Anterior cingulate cortex (tissue), 58 donors: ENCODE measurements around the gene ISYNA1.

Experiments
- DNase-seq, 58 donors: peaks; one replicate each; lab custom pipeline; 2025; lab: John Stamatoyannopoulos, UW

The ISYNA1 gene

DNA sequence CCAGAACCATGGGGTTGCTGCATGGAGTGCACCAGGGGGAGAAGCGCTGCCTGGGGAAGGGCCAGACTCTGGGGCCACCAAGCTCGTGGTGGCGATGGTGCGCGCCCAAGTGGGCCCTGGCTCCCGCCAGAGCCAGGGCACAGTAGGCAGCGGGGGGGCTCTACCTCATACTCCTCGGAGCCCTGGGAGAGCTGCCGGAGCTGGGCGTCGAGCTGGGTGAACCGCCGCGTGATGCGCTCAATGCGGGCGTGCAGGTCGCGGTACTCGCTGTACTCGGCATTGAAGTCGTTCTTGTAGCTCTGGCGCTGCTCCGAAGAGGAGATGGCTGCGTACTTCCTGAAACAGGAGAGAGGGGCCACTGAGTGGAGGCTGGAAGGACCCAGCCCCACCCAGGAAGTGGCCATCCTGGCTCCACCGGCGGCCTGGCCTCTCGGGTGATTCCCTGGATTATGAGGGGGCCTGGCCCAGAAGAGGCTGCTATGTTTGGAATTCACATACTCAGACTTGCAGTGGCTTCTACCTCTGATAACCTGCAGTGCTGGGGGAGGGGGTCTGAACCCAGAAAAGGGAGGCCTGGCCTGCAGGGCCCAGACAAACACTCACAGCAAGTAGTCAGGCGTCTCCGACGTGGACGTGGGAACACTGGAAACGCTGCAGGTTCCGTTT is 8.3 kb upstream of the ISYNA1 start:
- no peak for DNase-seq

DNA sequence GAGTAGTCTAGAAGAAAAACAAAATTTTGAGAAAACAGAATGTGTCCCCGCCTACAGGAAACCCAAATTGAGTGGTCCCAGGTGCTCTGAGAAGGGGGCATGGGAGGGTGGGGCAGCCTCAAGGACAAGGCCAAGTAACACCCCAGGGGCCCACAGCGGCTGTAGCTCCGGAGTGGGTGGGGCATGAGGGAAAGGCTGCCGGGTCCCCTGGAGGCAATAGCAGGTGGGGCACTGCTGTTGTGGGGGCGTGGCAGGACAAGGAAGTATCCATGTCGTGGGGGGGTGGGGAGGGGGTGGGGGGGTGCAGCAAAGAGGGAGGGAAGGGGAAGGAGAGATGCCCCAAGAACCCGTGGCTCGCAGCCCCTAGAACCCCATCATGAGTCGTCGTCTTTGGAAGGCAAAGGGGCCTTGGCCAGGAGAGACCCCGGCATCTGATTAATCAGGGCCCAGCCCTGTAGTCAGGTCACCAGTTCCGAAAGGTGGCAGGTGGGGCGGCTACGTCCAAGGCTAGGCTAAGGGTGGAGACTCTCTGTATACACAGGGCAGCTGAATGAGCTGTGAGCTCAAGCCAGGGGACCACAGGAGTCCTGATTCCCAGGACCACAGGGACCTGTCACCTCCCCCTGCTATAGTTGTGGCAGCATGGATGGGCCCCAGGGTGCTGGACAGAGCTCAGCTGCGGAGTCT is 7.5 kb upstream of the ISYNA1 start:
- no peak for DNase-seq

DNA sequence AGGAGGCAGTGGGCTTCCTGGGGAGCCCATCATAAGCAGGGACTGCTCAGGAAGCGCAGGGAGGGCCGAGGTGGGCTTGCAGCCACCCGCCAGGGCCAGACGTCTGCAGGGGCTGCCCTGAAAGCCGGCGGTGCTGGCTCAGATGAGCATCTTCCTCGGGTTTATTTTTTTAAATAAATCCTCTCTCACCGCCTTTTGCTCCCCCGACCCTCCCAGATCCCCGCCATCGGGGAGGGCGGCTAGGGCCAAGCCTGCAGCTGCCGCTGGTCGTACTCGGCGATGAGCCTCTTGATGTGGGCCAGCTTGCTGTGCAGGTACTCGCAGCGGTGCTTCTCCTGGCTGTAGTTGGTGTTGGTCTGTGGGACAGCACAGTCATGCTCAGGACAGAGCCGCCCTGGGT is 6.6 kb upstream of the ISYNA1 start:
- DNase-seq = no peak

DNA sequence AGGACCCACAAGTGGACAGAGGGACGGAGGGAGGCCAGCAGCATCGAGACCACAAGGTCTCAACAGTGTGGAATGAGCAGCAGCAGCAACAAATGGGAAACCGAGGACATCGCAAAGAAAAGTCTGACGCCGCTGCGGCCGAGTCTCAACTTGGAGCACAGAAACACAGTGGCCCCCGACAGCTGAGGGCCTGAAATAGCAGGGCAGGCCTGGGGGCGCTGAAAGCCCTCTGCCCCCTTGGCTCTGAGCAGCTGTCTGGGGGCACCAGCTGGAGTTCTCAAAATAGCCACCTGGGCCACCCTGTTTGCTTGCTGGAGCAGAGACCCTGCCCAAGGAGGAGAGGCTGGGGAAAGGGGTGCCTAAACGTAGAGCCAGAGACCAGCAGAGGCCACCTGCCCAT is 5.9 kb upstream of the ISYNA1 start:
- no peak for DNase-seq

DNA sequence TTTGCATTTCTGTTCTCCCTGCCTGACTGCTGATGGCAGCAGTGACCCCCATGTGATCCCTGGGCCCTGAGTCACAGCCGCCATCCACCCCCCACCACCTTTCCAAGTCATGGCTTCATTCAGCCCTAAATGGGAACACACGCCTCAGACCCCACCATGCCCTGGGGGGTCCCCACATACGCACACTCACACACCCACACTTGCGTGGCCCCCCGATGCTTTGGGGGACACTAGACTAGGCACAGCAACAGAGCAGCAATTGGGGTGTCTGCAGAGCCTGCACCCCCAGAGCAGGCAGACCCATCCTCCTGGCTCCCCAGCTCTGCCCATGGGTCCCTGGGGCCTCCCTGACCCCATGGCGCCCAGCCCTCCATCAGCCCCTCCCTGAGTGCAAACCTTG is 5.5 kb upstream of the ISYNA1 start:
- no peak for DNase-seq

DNA sequence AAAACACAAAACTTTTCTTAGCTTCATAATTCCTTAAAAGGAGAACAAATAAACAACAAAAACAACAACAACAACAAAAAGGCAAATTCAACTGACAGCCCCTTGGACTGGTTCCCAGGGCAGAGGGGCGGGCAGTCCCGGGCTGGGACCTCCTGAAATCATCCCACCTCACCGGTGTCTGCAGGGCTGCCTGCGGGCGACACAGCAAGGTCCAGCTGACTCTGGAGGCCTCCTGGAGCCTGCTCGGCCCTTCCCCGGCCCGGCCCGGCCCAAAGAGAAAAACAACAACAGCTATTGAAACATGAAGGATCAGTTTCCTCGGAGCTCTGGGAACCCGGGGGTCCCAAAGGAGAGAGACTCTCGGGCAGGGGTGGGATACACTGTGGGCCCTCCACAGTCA is 5.0 kb upstream of the ISYNA1 start:
- no peak for DNase-seq

DNA sequence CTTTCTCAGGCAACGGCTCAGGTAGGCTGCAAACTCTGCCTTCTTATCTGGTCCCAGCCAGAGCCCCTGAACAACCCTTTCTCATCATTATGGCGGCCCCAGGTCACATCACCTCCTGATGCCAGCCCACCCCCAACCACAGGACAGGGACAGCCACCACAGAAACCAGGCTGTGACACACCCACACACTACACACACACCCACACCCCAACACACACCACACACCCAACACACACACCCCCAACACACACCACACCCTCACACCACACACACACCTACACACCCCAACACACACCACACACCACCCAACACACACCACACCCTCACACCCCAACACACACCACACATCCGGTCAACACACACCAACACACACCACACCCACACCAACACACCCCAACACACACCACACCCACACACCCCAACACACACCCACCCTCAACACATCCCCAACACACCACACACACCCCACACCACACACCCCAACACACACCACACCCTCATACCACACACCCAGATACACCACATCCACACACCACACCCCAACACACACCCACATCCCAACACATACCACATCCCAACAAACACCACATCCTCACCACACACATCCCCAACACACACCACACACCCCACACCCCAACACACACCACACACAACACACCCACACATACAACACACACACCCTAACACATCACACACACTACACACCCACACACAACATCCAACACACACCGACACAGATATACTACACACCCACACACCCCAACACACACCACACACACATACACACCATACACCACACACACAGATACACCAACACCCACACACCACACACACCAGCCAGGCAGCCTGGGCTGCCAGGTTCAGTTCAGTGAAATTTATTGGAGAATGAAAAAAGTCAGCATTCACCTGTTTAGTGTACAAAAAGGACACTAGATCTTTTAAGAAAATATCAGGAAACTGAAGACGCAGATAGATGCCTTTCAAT is 4.2 kb upstream of the ISYNA1 start:
- DNase-seq = peak in 1 of 58 donors; percentile 38

DNA sequence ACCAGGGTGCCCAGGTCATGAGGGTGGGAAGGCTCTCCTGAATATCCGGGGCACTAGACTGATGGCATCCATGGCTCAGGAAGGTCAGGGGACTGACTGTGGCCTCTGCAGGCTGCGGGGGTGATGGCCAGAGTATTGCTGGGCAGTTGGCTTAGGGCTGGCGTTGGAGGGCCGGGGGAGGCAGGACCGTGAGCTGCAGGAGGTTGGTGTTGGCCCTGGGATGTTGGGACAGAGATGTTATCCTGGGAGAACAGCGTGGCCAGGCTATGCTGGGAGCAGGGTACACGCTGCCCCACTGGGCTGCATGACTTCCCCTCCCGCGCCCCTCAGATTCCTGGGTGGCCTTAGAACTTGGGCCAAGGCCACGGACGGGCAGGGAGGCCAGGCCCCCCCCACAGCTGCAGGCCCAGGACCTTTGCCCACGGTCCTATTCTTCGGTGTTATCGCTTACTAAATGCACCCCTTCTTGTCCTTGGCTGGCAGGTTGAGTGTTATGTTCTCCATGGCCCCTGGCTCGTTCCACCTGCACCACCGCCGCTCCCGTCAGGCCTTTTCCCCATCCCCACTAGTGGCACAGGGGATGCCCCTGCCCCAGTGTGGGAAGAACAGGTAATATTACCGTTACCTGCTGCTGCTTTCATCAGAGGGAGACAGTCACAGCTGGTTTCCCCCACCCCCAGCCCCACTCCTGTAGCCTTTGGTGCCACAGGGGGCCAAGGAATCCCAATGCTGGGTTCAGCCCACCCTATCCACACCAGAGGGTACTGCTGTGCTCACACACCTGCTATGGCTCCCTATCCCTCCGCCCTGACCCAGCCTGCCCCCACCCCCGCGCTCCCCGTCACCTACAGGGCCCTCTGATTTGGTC is 3.2 kb upstream of the ISYNA1 start:
- no peak for DNase-seq

DNA sequence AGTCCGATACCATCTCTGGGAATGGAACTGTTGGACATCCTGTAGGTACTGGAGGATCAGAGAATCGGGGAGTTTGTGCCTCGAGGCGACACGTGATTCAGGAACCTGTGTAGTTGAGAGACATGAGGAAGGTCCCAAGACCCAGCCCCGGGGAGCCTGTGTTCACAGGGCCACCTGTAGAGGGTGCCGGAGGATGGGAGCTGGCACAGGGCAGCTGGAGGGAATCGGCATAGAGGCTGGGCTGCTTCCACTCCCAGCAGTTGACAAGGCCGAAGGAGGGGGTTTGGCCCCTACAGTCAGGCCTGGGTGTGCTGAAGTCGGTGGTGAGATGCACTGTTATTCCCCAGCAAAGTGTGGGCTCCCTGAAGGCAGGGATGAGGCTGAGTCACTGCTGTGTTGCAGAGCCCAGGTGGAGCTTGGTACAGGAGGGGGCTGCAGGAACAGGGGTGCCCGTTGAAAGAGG is 2.5 kb upstream of the ISYNA1 start:
- DNase-seq = no peak

DNA sequence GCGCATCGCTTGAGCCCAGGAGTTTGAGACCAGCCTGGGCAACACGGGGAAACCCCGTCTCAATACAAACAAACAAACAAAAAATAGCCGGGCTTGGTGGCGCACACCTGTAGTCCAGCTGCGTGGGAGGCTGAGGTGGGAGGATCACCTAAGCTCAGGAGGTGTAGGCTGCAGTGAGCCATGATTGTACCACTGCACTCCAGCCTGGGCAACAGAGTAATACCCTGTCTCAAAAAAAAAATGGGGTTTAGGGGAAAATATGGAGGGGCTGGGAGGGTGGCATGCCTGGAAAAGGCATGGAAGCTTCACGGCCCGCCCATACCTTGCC is 1.9 kb upstream of the ISYNA1 start:
- DNase-seq = no peak

DNA sequence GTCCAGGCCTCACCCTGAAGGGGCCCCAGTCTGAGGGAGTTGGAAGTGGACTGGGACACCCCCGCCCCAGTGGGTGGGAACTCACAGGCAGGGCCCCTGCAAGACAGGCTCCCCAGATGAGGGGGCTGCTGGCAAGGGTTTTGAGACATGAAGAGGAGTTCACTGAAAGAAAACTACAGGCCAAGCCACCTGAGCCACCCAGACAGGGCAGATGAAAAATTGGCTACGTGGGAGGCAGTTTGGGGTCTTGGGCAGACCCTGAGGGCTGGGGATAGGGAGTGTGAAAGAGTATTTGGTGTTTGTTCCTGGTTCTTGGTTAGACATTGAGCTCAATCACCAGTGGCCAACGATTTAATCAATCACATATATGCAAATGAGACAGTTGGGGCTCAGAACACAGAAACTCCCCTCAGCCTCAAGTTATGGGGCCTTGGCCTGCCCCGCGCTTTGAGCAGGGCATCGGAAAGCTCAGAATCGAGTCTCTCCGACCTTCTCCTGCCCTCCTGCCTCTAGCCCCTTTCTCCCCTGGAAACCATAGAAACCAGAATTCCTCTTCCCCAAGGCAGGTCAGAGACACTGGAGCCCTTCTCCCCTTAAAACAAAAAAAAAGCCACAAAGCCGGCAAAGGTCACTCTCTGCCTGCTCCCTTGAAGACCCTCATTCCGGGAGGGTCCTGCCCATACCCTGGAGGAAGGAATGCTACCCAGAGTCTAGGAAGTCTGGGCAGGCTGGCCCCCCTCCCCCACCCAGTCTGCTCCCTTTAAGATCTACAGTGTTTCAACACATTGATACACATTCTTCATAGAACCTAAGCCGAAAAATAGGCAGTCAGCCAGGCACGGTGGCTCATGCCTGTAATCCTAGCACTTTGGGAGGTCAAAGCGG is 1.3 kb upstream of the ISYNA1 start:
- DNase-seq = no peak

DNA sequence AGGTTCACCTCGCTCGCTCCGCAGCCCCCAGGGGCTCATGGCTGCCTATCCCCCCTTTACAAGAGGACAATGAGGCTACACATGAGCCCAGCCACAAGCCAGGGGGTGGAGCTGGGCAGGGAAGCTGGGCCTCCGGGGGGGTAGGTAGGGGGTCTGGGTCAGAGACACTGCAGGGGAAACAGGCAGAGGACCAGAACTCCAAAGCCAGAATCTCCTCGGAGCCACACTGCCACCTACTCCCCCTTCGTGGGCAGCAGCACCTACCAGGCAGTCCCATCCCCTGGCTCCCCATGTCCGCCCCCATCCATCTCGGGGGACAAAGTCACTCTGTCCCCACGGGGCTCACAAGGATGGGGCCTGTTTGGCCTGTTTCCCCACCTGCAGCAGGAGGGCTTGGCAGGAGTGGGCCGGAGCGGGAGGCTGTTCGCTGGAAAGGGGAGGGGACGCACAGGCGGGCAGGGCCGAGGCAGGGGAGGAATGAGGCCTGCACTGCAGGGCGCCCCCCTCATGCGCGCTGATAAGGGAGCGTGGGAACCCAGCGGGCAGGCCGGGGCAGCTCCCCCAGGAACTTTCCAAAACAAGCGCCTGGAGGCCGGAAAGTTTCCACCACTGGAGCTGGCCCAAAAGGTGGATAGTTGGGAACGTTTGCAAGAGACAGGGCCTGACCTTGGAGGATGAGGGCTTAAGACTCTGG is 545 bp upstream of the ISYNA1 start:
- DNase-seq = no peak

DNA sequence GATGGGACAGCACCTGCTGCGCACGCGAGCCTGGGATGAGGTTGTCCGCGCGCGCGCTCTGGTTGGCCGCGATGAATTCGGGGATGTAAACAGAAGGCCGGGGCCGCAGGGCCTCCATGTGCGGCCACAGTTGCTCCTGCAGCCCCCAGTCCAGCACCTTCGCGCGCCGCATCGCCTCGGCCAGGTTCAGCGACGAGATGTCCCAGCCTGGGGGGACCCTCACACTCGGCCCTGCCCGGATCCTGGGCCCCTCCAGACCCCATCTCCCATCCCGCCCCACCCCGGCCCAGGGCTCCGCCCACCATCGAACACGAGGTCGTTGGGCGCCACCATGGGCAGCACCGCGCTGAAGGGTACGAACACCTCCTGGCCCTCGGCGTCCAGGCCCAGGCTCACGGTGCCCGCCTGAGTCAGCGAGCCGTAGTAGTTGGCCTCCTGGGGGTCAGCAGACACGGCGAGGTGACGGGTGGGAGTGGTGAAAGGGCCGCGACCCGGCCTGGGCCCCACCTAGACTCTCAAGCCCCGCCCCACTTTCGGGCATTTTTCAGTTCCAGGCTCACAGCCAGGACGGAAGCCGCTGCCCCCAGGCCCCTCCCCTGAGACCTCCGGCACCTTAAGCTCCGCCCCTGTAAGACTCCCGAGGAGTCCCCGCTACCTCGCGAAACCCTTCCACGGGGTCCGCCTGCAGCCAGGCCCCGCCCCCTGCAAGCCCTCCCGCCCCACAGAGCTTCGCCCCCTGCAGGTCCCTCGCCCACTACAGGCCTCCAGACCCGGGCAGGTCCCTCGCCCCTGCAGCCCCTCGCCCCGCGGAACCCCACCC is 1.1 kb downstream of the ISYNA1 start:
- DNase-seq = peak in 17 of 58 donors; percentile 12 to 61 (median 28)

DNA sequence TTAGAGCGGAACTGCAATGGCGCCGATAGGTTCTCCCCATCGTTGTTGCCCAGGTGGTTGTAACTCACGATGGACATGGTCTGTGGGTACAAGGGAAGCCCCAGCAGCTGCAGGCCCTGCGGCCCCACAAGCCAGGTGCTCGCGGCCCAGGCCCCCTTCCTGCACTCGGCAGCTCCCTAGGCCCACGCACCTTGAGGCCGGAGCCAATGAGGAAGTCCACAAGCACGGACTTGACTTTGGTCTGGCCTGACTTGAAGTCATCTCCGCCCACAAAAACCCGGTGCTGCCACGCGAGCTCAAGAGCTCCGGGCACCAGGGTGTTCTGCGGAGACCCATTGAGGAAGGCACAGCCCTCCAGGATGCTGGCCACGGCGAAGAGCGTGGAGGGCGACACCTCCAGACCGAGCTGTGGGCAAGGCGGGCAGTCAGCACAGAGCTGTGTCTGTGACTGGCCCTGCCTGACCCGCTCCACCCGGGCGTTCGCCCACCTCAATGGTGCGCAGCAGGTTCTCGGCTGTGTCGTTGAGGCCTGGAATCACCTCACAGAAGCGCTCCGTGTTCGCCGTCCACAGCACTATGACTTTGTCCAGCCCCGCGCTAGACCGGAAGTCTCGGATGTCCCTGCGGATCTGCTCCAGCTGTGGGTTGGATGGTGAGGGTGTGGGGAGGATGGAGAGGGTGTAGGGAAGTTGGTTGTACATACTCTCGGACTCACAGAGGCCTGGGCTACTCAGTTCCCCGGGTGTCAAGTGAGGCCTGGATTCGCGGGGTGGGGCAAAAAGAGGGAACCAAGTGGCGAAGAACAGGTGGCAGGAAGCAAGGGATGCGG is 1.9 kb downstream of the ISYNA1 start:
- DNase-seq = no peak

DNA sequence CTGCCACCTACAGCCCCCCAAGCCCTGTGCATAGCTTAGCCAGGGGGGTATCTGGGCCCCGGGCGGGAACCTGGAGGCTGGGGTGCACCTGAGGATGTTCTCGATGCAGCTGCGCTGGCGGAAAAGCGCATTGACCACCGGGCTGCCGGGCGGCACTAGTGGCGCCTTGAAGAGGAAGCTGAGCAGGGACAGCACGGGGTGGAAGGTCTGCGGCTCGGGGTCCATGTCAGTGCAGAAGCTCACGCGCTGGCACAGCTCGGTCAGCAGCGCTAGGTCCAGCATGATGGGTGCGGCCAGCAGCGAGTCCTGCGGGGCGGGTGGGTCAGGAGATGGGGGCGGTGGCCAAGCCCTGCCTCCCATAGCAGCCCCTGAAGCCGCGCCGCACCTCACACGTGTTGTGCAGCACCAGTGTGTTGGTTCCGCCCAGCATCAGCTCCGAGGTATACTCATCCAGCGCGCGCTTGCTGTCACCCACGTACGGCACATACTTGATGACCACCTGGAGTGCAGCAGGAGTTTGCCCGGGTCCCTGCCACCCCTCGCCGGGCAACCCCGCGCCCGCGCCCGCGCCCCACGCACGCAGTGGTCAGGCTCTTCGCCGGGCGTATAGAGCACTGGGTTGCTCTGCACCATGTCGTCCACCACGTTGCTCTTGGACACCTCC is 2.6 kb downstream of the ISYNA1 start:
- DNase-seq = no peak

DNA sequence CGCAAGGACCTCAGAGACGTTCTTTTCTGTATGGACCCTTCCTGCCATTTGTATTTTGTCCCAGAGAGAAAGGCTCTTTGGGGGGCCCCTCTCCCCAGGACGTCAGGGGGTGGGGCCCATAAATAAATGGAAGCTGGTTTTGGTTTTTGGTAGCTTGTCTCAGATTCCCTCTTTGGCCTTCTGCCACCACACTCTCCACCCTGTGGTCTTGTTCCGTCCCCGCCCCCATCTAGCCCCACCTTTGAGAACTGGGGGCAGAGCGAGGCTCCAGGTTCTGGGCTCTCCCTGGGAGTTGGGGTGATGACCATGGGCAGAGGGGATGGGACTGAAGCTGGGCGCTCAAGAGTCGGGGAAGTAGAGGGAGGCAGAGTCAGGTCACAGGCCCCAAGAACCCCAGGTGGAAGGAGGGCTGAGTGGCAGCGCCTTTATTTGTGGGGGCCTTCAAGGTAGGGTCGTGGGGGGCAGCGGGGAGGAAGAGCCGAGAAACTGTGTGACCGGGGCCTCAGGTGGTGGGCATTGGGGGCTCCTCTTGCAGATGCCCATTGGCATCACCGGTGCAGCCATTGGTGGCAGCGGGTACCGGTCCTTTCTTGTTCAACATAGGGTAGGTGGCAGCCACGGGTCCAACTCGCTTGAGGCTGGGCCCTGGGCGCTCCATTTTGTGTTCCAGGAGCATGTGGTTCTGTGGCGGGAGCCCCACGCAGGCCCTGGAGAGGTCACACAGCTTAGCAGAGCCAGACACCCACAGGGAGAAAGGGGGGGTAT is 3.3 kb downstream of the ISYNA1 start:
- DNase-seq = no peak
